Gastrocnemius medialis (tissue), 4 donors: ENCODE results near the gene CFAP299.

ENCODE experiments used
- CTCF ChIP-seq, 5 experiments: fragments of 450-650 bp in 3 of 5; fragments of 200-600 bp in 2 of 5; sonication (generic) in 2 of 5; IDR thresholded peaks in 4 of 5; conservative IDR thresholded peaks in 1 of 5; 1 replicate in 4 of 5; 2 replicates in 1 of 5; pipeline ENCODE4 v1.5.1; 2016 to 2019; ENCODE audit warnings: antibody characterized with exemption in 5 of 5, mild to moderate bottlenecking in 3 of 5, moderate library complexity in 3 of 5
- POLR2A ChIP-seq, 2 donors: fragments of 450-650 bp; IDR thresholded peaks; one replicate each; pipeline ENCODE4 v1.6.1; 2017; ENCODE audit warnings: antibody characterized with exemption in 2 of 2, mild to moderate bottlenecking in 2 of 2, moderate library complexity in 2 of 2

- TF ChIP-seq CTCF (IDR thresholded peaks at IDR 0.05 in 4 of 5, conservative IDR thresholded peaks at IDR 0.05 in 1 of 5) (no peak), POLR2A (IDR thresholded peaks at IDR 0.05) (no peak)
Observed at GRCh38 chr4:80685214-80685613, 349.7 kb downstream of the CFAP299 start.
